ENCODE data around the gene FGF5. TPM values are rescaled to one million over a fixed set of nuclear protein-coding genes. Genes with fewer than 3 reads are reported as not detected.

Gene FGF5
- total RNA-seq, 1 experiment from 2014 or later: not detected

DNA sequence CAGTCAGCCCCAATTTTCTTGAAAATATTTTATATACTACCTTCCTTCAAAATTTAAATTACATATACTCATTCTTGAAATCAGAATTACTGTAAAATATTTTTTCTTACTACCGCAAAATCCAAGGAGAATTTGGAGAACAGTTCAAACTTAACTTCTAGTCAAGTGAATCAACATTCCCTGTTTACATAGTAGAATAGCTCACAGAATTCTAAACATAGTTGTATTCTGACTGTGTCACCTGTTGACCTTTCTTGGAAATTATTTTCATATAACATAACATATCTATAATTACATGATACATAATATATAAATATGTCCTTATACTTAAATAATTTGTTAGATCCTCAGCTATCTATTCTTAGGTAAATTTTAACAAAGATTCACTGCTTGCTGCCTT, 31.0 kb upstream of the FGF5 start:
- H3K9me2 ChIP-seq (ENCODE audit: insufficient read depth): no peaks in the 10 kb centered on the region
- H4K20me1 ChIP-seq (ENCODE audit: insufficient read depth): no peaks in the 10 kb centered on the region
- ChIA-PET POLR2A (ENCODE audit: unreplicated experiment) (no interaction called here), CTCF (no interaction called here)
- H3K36me3 ChIP-seq (ENCODE audit: low read depth): no peaks in the 10 kb centered on the region
- H3K4me3 ChIP-seq: no peak overlapping the region
- no peaks in the 10 kb centered on the region for H3K4me1 ChIP-seq (replicated peaks; ENCODE audit: insufficient read depth)
- H3F3A ChIP-seq (ENCODE audit: insufficient read depth, low read depth): no peaks in the 10 kb centered on the region
- H3K27ac ChIP-seq: no peak overlapping the region
- no TSS peak for BruUV-seq (replicated peaks)
- DNase-seq: no peak
- H3K9me3 ChIP-seq (ENCODE audit: insufficient read depth, low read depth): no peaks in the 10 kb centered on the region
- no peaks in the 10 kb centered on the region for H3K79me2 ChIP-seq (ENCODE audit: low read depth)
- H3K4me2 ChIP-seq: no peak overlapping the region
- H2AFZ ChIP-seq: no peak overlapping the region
- TF ChIP-seq EZH2 (IDR thresholded peaks at IDR 0.05; ENCODE audit: low read depth): no peak
- TF ChIP-seq, protein P1, sequence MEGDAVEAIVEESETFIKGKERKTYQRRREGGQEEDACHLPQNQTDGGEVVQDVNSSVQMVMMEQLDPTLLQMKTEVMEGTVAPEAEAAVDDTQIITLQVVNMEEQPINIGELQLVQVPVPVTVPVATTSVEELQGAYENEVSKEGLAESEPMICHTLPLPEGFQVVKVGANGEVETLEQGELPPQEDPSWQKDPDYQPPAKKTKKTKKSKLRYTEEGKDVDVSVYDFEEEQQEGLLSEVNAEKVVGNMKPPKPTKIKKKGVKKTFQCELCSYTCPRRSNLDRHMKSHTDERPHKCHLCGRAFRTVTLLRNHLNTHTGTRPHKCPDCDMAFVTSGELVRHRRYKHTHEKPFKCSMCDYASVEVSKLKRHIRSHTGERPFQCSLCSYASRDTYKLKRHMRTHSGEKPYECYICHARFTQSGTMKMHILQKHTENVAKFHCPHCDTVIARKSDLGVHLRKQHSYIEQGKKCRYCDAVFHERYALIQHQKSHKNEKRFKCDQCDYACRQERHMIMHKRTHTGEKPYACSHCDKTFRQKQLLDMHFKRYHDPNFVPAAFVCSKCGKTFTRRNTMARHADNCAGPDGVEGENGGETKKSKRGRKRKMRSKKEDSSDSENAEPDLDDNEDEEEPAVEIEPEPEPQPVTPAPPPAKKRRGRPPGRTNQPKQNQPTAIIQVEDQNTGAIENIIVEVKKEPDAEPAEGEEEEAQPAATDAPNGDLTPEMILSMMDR (conservative IDR thresholded peaks at IDR 0.05): no peak
- H3K27me3 ChIP-seq (ENCODE audit: insufficient read depth, low read depth): no peaks in the 10 kb centered on the region
- intact Hi-C loops (cut with micrococcal nuclease; ENCODE audit: unreplicated experiment): no loop called here

DNA sequence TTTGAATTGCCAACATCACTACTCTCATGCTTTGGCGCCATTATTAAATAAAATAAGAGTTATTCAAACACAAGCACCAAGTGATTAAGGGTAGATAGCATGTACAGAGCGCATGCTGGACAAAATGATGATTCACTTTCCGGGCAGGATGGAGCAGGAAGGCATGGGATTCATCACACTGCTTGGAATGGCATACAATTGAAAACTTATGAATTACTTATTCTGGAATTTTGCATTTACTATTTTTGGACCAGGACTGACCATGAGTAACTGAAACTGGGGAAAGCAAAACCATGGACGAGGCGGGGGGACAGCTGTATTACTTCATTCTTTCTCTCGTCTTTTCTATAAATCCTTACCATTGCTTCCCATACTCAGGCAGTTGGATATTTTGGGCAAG, 28.5 kb upstream of the FGF5 start:
- intact Hi-C loops (cut with micrococcal nuclease; ENCODE audit: unreplicated experiment): no loop called here
- H3F3A ChIP-seq (ENCODE audit: insufficient read depth, low read depth): no peaks in the 10 kb centered on the region
- H4K20me1 ChIP-seq (ENCODE audit: insufficient read depth): no peaks in the 10 kb centered on the region
- CTCF ChIA-PET: no interaction called here
- no peaks in the 10 kb centered on the region for H3K9me2 ChIP-seq (ENCODE audit: insufficient read depth)
- no peak overlapping the region for H3K4me3 ChIP-seq
- no peaks in the 10 kb centered on the region for H3K36me3 ChIP-seq (ENCODE audit: low read depth)
- BruUV-seq (replicated peaks): no TSS peak
- H3K4me1 ChIP-seq (replicated peaks; ENCODE audit: insufficient read depth): no peaks in the 10 kb centered on the region
- no peak overlapping the region for H3K27ac ChIP-seq
- no peak overlapping the region for H2AFZ ChIP-seq
- no peak overlapping the region for H3K4me2 ChIP-seq
- no peaks in the 10 kb centered on the region for H3K27me3 ChIP-seq (ENCODE audit: insufficient read depth, low read depth)
- no peaks in the 10 kb centered on the region for H3K9me3 ChIP-seq (ENCODE audit: insufficient read depth, low read depth)
- DNase-seq: no peak
- H3K79me2 ChIP-seq (ENCODE audit: low read depth): no peaks in the 10 kb centered on the region
- no peak for TF ChIP-seq EZH2 (IDR thresholded peaks at IDR 0.05; ENCODE audit: low read depth)
- TF ChIP-seq, protein P1 (conservative IDR thresholded peaks at IDR 0.05): no peak
- POLR2A ChIA-PET (ENCODE audit: unreplicated experiment): no interaction called here

DNA sequence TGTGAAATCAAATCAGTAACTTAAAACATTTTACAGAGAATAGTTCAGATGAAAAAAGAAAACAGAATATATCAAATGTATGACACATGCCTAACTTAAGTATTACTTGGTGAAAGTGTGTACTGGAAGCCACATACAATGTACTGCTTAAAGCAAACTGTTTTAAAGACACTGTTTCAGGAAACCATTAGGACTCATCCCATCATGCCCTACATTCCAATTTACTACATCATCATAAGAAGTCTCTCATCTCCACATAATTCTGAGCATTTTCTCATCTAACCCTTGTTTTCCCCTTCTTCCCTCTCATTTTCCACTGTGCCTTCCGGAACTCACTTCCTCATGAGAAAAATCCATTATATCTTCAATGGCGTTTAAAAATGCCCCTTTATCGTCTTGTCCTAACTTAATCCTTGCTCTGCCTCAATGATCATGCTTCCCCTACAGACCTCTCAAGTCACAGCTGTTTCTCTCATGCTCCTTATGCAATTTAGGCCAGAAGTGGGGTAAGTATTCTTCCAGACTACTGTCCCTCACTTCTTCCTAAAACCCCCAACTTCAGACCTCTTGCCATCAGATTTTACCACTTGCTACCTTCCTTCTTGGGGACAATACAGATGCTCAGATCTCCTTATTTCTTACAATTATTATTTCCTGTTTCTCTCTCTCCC, 26.8 kb upstream of the FGF5 start:
- Histone ChIP-seq H3K36me3 (ENCODE audit: low read depth) (no peaks in the 10 kb centered on the region), H2AFZ (no peak overlapping the region), H3K27me3 (ENCODE audit: insufficient read depth, low read depth) (no peaks in the 10 kb centered on the region), H4K20me1 (ENCODE audit: insufficient read depth) (no peaks in the 10 kb centered on the region), H3K9me3 (ENCODE audit: insufficient read depth, low read depth) (no peaks in the 10 kb centered on the region), H3K4me2 (no peak overlapping the region), H3K27ac (no peak overlapping the region), H3K4me3 (no peak overlapping the region), H3K4me1 (replicated peaks; ENCODE audit: insufficient read depth) (no peaks in the 10 kb centered on the region), H3F3A (ENCODE audit: insufficient read depth, low read depth) (no peaks in the 10 kb centered on the region), H3K9me2 (ENCODE audit: insufficient read depth) (no peaks in the 10 kb centered on the region), H3K79me2 (ENCODE audit: low read depth) (no peaks in the 10 kb centered on the region)
- ChIA-PET CTCF (no interaction called here), POLR2A (ENCODE audit: unreplicated experiment) (no interaction called here)
- no TSS peak for BruUV-seq (replicated peaks)
- no peak for TF ChIP-seq EZH2 (IDR thresholded peaks at IDR 0.05; ENCODE audit: low read depth)
- TF ChIP-seq, protein P1 (conservative IDR thresholded peaks at IDR 0.05): no peak
- intact Hi-C loops (cut with micrococcal nuclease; ENCODE audit: unreplicated experiment): no loop called here
- no peak for DNase-seq

Data from PC-9 (cell line).